NCI-H187 (cell line): ENCODE data around the gene NR2F2.
A peak's percentile ranks its signal among the peaks of the same experiment; 100 is the strongest.

Source experiments
- DNase-seq, 2 experiments: peaks; one replicate each; lab custom pipeline; 2025; lab: John Stamatoyannopoulos, UW

The NR2F2 gene

GRCh38 chr15:96320107-96320506, 10.4 kb upstream of the NR2F2 start:
- no peak for DNase-seq

DNA sequence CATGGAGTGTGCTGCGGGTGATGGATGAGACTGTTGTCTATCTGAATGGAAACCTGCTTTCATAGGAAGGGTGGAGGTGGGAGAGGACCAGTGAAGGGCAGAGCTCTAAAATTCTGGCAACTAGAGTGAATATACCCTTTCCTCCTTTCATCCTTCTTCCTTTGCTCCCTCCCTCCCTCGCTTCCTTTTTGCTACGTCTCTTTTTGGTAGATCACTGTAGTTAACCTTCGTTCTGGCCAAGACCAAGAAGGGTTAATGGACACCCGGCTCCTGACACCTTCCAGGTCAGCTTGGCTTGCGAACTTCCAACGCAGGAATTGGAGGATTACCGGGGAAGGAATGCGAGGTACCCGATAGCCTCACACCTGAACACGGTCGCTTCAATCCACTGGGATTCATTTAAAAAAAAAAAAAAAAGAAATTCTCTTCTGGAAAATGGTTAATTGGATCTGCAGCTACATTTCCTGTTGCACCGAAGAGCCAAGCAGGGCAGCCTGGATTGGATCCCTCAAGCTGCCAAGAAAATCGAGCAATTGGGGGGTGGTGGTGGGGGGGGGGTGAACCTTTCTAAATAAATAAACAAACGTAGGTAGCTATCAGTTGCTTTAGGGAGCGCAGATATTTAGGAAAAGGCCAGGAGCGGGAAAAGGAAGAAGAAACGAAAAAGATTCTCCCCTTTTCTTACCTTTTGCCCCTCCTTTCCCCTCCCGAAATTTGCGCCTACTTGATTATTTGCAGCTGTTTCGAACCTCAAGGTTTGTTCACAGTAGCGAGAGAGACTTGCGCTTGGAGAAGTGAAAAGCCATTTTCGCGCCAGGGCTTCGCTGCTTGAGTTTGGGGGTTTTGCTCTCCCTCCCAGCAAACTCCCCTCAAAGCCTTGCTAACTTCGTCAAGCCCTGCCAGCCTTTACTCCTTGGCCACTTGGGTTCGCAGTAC, 9.5 kb upstream of the NR2F2 start:
- DNase-seq, result no peak

- DNase-seq, result no peak
Observed at GRCh38 chr15:96321639-96322535, 8.6 kb upstream of the NR2F2 start.

- no peak for DNase-seq
Observed at GRCh38 chr15:96322536-96323318, 7.8 kb upstream of the NR2F2 start.

- DNase-seq, result no peak
Observed at GRCh38 chr15:96323319-96324145, 7.0 kb upstream of the NR2F2 start.

- DNase-seq, result no peak
Observed at GRCh38 chr15:96324192-96324895, 6.2 kb upstream of the NR2F2 start.

DNA sequence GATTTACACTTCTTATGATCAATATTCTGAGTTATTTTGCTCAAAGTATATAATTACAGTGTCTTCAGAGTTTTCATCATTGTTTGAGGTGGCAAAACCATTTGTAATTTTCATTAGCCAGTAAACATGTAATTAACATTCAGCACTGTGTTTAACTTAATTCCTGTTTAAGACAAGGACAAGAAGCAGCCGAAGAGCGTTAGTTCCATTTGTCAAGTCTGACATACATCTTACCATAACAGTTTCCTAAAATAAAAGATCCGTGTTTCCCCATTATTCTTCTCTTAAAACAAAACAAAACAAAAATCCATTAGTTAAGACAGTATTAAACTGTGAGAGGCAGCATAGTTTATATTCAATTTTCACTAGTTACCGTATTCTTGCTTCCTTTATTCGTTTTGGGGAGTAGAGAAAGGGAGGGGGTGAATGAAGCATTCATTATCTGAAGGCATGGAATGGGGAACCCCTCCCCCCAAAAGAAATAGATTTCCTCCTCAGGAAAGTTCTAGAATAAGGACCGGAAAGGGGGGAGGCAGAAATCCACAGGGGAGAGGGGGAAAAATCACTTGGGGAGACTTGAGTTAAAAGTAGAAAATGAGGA, 5.5 kb upstream of the NR2F2 start:
- no peak for DNase-seq

- no peak for DNase-seq
Observed at GRCh38 chr15:96325541-96326327, 4.8 kb upstream of the NR2F2 start.

DNA sequence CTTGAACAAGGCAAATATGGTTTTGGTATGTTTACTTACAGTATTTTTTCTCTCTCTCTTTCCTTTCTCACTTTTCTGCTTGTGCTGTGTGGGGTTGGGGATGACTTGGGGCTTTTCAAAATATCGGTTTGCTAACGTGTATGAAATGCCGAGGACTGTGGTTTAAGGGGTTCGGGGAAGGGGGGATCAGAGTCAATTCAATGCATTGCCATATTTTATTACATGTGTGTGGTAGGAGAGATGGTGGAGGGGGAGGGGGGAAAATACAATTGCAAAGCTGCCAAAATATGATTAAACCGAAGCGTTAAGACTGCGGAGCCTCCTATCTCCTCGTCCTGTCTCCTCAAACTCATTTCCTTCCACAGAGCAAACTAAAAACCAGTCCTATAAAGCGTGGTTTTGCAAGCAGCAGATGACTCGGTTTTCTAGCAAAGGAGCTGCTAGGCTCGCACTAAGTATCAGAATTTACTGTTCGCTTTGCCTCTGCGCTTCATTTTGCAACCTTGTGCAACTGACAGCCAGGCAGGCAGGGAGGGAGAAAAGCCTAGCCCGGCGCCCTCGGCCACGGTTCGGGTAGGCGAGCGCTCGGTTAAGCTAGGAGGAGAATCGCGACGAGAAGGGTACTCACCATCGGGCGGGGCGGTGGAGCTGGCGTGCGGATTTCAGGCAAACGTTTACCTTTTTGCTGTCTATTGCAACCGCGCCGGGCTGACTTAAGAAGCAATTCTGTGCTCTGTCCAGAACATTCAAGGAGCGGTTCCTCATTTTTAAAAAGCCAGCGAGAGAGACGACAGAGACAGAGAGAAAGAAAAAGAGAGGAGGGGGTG, 4.0 kb upstream of the NR2F2 start:
- DNase-seq, result peak in 1 of 2 experiments; percentile 33

- DNase-seq, result peak; percentile 31 to 49
Observed at GRCh38 chr15:96327155-96327741, 3.3 kb upstream of the NR2F2 start.

DNA sequence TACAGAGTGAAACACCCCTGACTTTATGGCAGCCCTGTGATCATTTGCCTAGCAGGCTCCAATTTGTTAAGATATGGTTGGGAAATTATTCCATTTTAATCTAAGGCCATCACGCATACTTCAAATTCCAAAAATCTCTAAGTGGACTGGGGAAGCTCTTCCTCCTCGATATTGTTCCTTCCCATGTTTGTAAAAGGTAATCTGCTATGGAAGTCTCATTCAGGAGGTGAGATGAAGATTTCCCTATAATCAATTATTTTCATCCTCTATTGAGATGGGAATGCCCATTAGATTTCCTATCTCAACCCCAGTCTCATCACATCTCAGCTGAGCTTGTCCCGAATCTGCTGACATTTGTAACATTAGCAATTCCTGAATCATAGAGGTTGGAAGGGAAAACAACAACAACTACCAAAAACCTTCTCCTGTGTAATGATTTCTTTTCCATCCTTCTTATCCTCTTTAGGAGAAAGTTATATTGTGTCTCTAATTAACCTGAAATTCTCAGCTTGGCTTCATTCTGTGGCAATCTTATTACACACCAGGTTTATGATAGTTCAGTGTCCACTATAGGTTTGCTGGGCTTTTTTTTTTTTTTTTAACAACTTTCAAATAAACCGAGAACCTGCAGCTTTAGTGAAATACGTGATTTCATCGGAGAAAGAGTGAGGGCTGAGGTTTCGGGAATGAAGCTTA, 2.2 kb upstream of the NR2F2 start:
- DNase-seq, result no peak

- no peak for DNase-seq
Observed at GRCh38 chr15:96328877-96329195, 1.7 kb upstream of the NR2F2 start.

DNA sequence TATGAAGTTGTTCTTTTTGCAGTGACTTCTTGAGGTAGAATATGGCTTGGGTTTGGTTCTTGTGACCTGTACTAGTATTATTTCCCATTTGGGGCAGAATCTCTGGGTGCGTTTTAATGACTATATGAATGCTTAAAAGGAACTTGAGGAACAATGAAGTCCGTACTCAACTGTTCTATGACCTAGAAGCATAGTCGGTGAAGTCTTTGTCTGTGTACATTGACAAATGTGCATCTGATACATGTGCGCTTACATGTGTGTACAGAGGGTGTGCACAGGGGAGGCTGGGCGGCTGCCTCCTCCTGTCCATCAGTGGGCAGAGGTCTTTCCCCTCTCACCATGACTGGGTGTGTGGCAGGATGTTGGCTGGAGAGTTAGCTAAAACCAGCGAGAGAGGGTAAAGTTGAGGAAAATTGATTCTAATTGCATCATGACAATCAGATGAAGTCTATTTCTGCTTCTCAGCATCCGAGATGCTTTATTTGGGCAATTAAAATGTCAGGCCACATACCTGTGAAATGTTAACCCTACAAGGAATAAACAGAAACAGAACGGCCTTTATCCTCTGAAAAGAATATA, 1.0 kb upstream of the NR2F2 start:
- DNase-seq, result no peak

GRCh38 chr15:96330064-96330449, 443 bp upstream of the NR2F2 start:
- peak; percentile 29 to 66 for DNase-seq

GRCh38 chr15:96331144-96331944, 844 bp downstream of the NR2F2 start:
- DNase-seq, result no peak

DNA sequence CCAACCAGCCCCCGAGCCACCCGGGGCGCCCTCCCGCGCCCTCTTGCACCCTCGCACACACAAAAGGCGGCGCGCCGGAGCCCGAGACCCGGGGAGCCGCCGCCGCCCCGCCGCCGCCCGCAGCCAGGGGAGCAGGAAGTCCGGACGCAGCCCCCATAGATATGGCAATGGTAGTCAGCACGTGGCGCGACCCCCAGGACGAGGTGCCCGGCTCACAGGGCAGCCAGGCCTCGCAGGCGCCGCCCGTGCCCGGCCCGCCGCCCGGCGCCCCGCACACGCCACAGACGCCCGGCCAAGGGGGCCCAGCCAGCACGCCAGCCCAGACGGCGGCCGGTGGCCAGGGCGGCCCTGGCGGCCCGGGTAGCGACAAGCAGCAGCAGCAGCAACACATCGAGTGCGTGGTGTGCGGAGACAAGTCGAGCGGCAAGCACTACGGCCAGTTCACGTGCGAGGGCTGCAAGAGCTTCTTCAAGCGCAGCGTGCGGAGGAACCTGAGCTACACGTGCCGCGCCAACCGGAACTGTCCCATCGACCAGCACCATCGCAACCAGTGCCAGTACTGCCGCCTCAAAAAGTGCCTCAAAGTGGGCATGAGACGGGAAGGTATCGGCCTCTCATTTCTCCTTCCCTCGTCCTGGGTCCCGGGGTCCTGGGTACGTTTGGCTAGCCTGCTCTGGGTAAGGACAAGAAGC, 1.6 kb downstream of the NR2F2 start:
- peak; percentile 38 to 70 for DNase-seq
